Stomach (tissue), 9 donors: Measurements from ENCODE around the gene ST8SIA1. TPM values are rescaled to one million over a fixed set of nuclear protein-coding genes. Genes with fewer than 3 reads are reported as not detected.

Experiments
- DNase-seq, 2 donors: peaks; one replicate each; pipeline versions ENCODE4 v3.0.0 to v3.0.0-alpha.2; 2013 to 2019
- H3K27ac ChIP-seq, 5 donors: fragments of 200-600 bp in 4 of 5; sonication (generic) in 4 of 5; one replicate each; pipeline ENCODE4 v1.5.1; 2013 to 2019; ENCODE audit warnings: mild to moderate bottlenecking in 1 of 5, moderate library complexity in 1 of 5
- H3K27me3 ChIP-seq, 3 donors: fragments of 200-600 bp; sonication (generic); one replicate each; pipeline ENCODE4 v1.5.1; 2017 to 2019; ENCODE audit warnings: mixed run types in 1 of 3
- H3K36me3 ChIP-seq, 4 donors: fragments of 200-600 bp; sonication (generic); 1 replicate in 3 of 4; 2 replicates in 1 of 4; pipeline ENCODE4 v1.5.1; 2016 to 2019
- H3K4me1 ChIP-seq, 4 donors: fragments of 200-600 bp; sonication (generic); one replicate each; pipeline ENCODE4 v1.5.1; 2016 to 2019
- H3K4me3 ChIP-seq, 4 donors: fragments of 200-600 bp; sonication (generic) in 3 of 4; one replicate each; pipeline ENCODE4 v1.5.1; 2016 to 2019; ENCODE audit warnings: mild to moderate bottlenecking in 1 of 4
- H3K9me3 ChIP-seq, 4 donors: fragments of 200-600 bp; sonication (generic); one replicate each; pipeline ENCODE4 v1.5.1; 2016 to 2019
- CTCF ChIP-seq, 7 experiments: fragments of 450-650 bp in 4 of 7; fragments of 200-600 bp in 3 of 7; sonication (generic) in 3 of 7; IDR thresholded peaks; one replicate each; pipeline ENCODE4 v1.5.1; 2016 to 2019; ENCODE audit warnings: antibody characterized with exemption in 7 of 7, control low read depth in 2 of 7, mild to moderate bottlenecking in 1 of 7
- EP300 ChIP-seq: sonication (generic); formaldehyde crosslinking; IDR thresholded peaks from one replicate; pipeline ENCODE4 v1.6.1; 2017; ENCODE audit warnings: antibody characterized with exemption
- POLR2A ChIP-seq, 4 donors: fragments of 450-650 bp; IDR thresholded peaks; one replicate each; pipeline ENCODE4 v1.6.1; 2016; ENCODE audit warnings: antibody characterized with exemption in 4 of 4, control low read depth in 2 of 4, mild to moderate bottlenecking in 1 of 4, moderate library complexity in 1 of 4
- POLR2AphosphoS5 ChIP-seq, 3 donors: sonication (generic); formaldehyde crosslinking; IDR thresholded peaks; one replicate each; pipeline ENCODE4 v1.6.1; 2016; ENCODE audit warnings: antibody characterized with exemption in 3 of 3
- WGBS, 5 donors: extraction: QIAGEN DNeasy Blood & Tissue Kit in 3 of 5; methylation state at CpG; one replicate each; pipeline versions ENCODE4 v1.1.5 to v1.1.7; 2013 to 2018; 5-methylcytosine and 5-hydroxymethylcytosine counted together
- intact Hi-C: fragments of 100-400 bp; cut with DNase I; formaldehyde crosslinking; loops from one replicate; pipeline ENCODE4 v1.15.1; 2023; ENCODE audit warnings: low total_unique reads
- polyA plus RNA-seq, 3 donors: library from polyadenylated mRNA; stranded (reverse); fragments of 200-250 nt; gene quantifications; one replicate each; pipeline ENCODE4 v1.2.3, GENCODE V29; 2013
- total RNA-seq, 5 donors: library from RNA; depleted of rRNA; stranded (reverse); fragments of >200 nt; gene quantifications; one replicate each; pipeline versions ENCODE4 v1.1.0 to v1.2.3, GENCODE V29; 2014 to 2016
- donor health status: healthy with polysubstance abuse.
- donor health status: Bipolar disorder and iron deficiency.
- donor health status: healthy.

The ST8SIA1 gene
- total and polyA plus RNA-seq, 8 donors: 0.29 to 5.0 (median 2.2) TPM

DNA sequence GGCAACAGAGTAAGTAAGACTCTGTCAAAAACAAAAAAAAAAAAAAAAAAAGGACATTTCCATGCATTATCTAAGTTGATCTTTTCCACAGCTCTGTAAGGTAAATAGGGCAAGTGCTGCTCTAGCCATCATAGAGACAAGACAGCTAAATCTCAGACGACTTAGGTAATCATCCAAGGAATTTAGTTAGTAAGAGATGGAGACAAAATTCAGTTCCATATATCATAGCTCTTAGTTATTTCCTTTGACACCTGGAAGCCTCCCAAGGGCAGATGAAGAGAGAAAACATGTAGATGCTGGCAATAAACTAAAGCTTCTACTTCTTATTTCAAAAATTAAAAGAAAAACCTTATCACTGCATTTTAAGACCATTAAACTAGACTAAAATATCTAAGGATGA lies 48.7 kb downstream of the ST8SIA1 start:
- intact Hi-C loops: no loop called here

DNA sequence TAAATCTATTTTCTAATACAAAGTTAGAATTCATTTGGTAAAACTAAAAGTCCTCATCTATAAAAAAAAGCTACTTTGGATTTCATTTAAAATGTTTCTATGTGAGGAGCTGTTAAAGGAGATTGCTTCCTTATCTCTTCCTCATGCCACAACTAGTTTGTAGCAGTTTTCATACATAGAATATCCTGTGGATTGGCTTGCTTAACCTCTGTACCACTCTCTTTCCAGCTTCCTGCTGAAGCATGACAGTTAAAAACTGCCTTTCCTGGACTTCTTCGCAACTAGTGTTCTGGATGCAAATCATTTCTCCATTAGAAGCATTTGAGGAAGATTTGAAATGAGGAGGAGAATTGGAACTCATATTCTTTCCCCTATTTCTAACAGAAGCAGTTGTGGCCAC lies 49.6 kb downstream of the ST8SIA1 start:
- H3K27me3 ChIP-seq: no peaks in the 10 kb centered on the region
- 40 to 88% (median 45%) methylated on average over 1 of the region's 1 CpG for WGBS, 5 donors
- no peaks in the 10 kb centered on the region for H3K9me3 ChIP-seq
- H3K4me1 ChIP-seq: peaks cover 0 to 11% (median 4%) of the 10 kb centered on the region in 4 donors
- no peak overlapping the region for H3K27ac ChIP-seq
- DNase-seq: no peak
- H3K36me3 ChIP-seq: no peaks in the 10 kb centered on the region
- TF ChIP-seq POLR2A (IDR thresholded peaks at IDR 0.05) (no peak), CTCF (IDR thresholded peaks at IDR 0.05) (no peak), EP300 (no peak), POLR2AphosphoS5 (IDR thresholded peaks at IDR 0.05) (no peak)
- intact Hi-C loops: no loop called here
- H3K4me3 ChIP-seq: no peak overlapping the region

More for the DNA sequence above, 48.7 kb downstream of the ST8SIA1 start:
- TF ChIP-seq POLR2A (IDR thresholded peaks at IDR 0.05) (no peak), POLR2AphosphoS5 (IDR thresholded peaks at IDR 0.05) (no peak), CTCF (IDR thresholded peaks at IDR 0.05) (no peak), EP300 (no peak)
- Histone ChIP-seq H3K4me1 (peaks cover 0 to 11% (median 4%) of the 10 kb centered on the region in 4 donors), H3K27ac (no peak overlapping the region), H3K27me3 (no peaks in the 10 kb centered on the region), H3K4me3 (no peak overlapping the region), H3K9me3 (no peaks in the 10 kb centered on the region), H3K36me3 (no peaks in the 10 kb centered on the region)
- no peak for DNase-seq
- 38 to 60% (median 57%) methylated on average over 1 of the region's 1 CpG for WGBS, 5 donors

DNA sequence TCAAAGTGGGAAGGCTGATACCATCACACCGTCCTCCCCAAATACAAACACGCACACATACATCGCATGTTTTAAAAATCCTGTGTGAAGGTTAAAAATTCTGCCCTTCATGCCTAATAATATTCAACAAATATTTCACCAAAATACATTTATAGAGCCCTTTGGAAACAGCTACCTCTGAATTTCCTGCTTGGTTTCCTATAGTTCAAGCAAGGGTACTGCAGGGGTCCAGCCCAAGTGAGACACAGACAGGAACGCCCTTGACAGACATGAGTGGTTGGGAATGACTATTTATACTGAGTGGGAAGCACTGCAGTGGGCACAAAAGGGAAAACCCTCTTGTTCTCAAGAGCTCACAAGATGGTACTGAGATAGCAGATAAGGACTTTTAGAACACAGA lies 51.0 kb downstream of the ST8SIA1 start:
- 76 to 85% (median 81%) methylated on average over 4 of the region's 4 CpGs for WGBS, 5 donors

GRCh38 chr12:22283006-22283506 lies 51.5 kb downstream of the ST8SIA1 start:
- Histone ChIP-seq H3K27ac (peak overlapping the region in 4 of 5 donors; percentile 11 to 65 (median 56)), H3K9me3 (no peaks in the 10 kb centered on the region), H3K36me3 (no peaks in the 10 kb centered on the region), H3K4me1 (peaks cover 0 to 8% (median 3%) of the 10 kb centered on the region in 4 donors), H3K27me3 (no peaks in the 10 kb centered on the region), H3K4me3 (no peak overlapping the region)
- peak in 1 of 2 donors; percentile 35 for DNase-seq
- no peak for TF ChIP-seq EP300
- no peak for TF ChIP-seq CTCF (IDR thresholded peaks at IDR 0.05)
- TF ChIP-seq POLR2AphosphoS5 (IDR thresholded peaks at IDR 0.05): no peak
- no peak for TF ChIP-seq POLR2A (IDR thresholded peaks at IDR 0.05)
- intact Hi-C loops: no loop called here
- 39 to 70% (median 60%) methylated on average over 3 of the region's 3 CpGs for WGBS, 5 donors

More for the DNA sequence above, 51.0 kb downstream of the ST8SIA1 start:
- TF ChIP-seq POLR2A (IDR thresholded peaks at IDR 0.05) (no peak), POLR2AphosphoS5 (IDR thresholded peaks at IDR 0.05) (no peak), CTCF (IDR thresholded peaks at IDR 0.05) (no peak), EP300 (no peak)
- Histone ChIP-seq H3K27me3 (no peaks in the 10 kb centered on the region), H3K4me1 (peaks cover 0 to 10% (median 4%) of the 10 kb centered on the region in 4 donors), H3K27ac (peak overlapping the region in 3 of 5 donors; percentile 27 to 65 (median 51)), H3K9me3 (no peaks in the 10 kb centered on the region), H3K4me3 (no peak overlapping the region), H3K36me3 (no peaks in the 10 kb centered on the region)
- intact Hi-C loops: no loop called here
- DNase-seq: no peak
